Transverse colon (tissue), 4 donors: ENCODE measurements around the gene PLXNA2. TPM values are rescaled to one million over a fixed set of nuclear protein-coding genes. Genes with fewer than 3 reads are reported as not detected.

ENCODE experiments used
- DNase-seq: peaks from one replicate; pipeline ENCODE4 v3.0.0-alpha.2; 2019
- H3K27ac ChIP-seq, 4 donors: fragments of 200-600 bp; sonication (generic); 2 replicates each; pipeline ENCODE4 v1.5.1; 2016 to 2018; ENCODE audit warnings: inconsistent platforms in 4 of 4
- H3K27me3 ChIP-seq: fragments of 200-600 bp; sonication (generic); 2 replicates; pipeline ENCODE4 v1.5.1; 2017; ENCODE audit warnings: inconsistent platforms
- H3K36me3 ChIP-seq, 4 donors: fragments of 200-600 bp; sonication (generic); 2 replicates each; pipeline ENCODE4 v1.5.1; 2017 to 2019; ENCODE audit warnings: inconsistent platforms in 4 of 4
- H3K4me1 ChIP-seq, 4 donors: fragments of 200-600 bp; sonication (generic); 2 replicates each; pipeline ENCODE4 v1.5.1; 2017 to 2020; ENCODE audit warnings: inconsistent platforms in 4 of 4
- H3K4me3 ChIP-seq, 4 donors: fragments of 200-600 bp; sonication (generic); 1 replicate in 1 of 4; 2 replicates in 3 of 4; pipeline versions ENCODE4 v1.5.1 to v1.6.1; 2017 to 2019; ENCODE audit warnings: inconsistent platforms in 4 of 4
- H3K9me3 ChIP-seq, 2 donors: fragments of 200-600 bp; sonication (generic); 2 replicates each; pipeline ENCODE4 v1.5.1; 2017 to 2019; ENCODE audit warnings: inconsistent platforms in 2 of 2
- EP300 ChIP-seq: sonication (generic); formaldehyde crosslinking; IDR thresholded peaks from one replicate; pipeline ENCODE4 v1.6.1; 2017; ENCODE audit warnings: antibody characterized with exemption, low read depth
- POLR2A ChIP-seq: fragments of 450-650 bp; IDR thresholded peaks from one replicate; pipeline ENCODE4 v1.6.1; 2016; ENCODE audit warnings: antibody characterized with exemption, mild to moderate bottlenecking, moderate library complexity
- POLR2AphosphoS5 ChIP-seq, 3 donors: sonication (generic); formaldehyde crosslinking; IDR thresholded peaks; one replicate each; pipeline ENCODE4 v1.6.1; 2016; ENCODE audit warnings: antibody characterized with exemption in 3 of 3
- WGBS, 2 donors: methylation state at CpG; one replicate each; pipeline ENCODE4 v1.1.5; 2018; ENCODE audit warnings: low coverage in 1 of 2; 5-methylcytosine and 5-hydroxymethylcytosine counted together
- in situ Hi-C, 4 donors: fragments of 200-750 bp; cut with MboI; loops; one replicate each; pipeline versions ENCODE4 v1.15.0 to v1.15.1; 2017; ENCODE audit warnings: low sequenced_read_pairs in 3 of 4, low pct_ligation_motif_present in 1 of 4, low pct_unique_long_range_greater_than_20kb in 1 of 4
- intact Hi-C: fragments of 100-400 bp; cut with DNase I; formaldehyde crosslinking; loops from one replicate; pipeline ENCODE4 v1.15.1; 2023; ENCODE audit warnings: low total_unique reads
- total RNA-seq, 4 donors: library from RNA; depleted of rRNA; stranded (reverse); fragments of >200 nt; gene quantifications; one replicate each; pipeline ENCODE4 v1.1.0, GENCODE V29; 2016
- TF ChIP-seq, protein P1 (sequence below), 5 experiments: fragments of 200-600 bp in 3 of 5; fragments of 450-650 bp in 2 of 5; sonication (generic) in 3 of 5; IDR thresholded peaks; 1 replicate in 2 of 5; 2 replicates in 3 of 5; pipeline ENCODE4 v1.5.1; 2016 to 2017; ENCODE audit warnings: antibody characterized with exemption in 5 of 5, inconsistent platforms in 3 of 5, mild to moderate bottlenecking in 2 of 5, moderate library complexity in 1 of 5

Gene PLXNA2
- total RNA-seq, 4 donors from 2014 or later: 77.4 to 140 (median 85.5) TPM

DNA sequence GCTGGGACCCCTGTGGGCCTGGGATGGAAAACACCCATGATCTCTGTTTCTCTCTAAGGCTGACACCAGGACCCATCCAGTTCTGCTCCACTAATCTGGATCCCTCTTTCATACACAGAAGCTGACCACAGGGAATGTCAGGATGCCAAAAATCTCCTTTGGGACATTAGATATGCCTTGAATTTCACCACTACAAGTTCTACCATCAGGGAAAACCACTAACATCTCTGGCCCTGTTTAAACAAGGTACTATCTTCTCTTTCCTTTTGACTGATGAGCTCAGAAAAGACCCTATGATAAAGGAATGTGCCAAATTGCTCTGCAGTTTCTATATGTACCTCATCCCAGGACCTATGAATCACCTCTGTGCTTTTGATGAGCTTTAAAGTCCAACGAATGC lies 10.2 kb upstream of the PLXNA2 start:
- no peaks in the 10 kb centered on the region for H3K36me3 ChIP-seq
- TF ChIP-seq POLR2A (no peak), POLR2AphosphoS5 (IDR thresholded peaks at IDR 0.05) (no peak), EP300 (no peak)
- TF ChIP-seq, protein P1, sequence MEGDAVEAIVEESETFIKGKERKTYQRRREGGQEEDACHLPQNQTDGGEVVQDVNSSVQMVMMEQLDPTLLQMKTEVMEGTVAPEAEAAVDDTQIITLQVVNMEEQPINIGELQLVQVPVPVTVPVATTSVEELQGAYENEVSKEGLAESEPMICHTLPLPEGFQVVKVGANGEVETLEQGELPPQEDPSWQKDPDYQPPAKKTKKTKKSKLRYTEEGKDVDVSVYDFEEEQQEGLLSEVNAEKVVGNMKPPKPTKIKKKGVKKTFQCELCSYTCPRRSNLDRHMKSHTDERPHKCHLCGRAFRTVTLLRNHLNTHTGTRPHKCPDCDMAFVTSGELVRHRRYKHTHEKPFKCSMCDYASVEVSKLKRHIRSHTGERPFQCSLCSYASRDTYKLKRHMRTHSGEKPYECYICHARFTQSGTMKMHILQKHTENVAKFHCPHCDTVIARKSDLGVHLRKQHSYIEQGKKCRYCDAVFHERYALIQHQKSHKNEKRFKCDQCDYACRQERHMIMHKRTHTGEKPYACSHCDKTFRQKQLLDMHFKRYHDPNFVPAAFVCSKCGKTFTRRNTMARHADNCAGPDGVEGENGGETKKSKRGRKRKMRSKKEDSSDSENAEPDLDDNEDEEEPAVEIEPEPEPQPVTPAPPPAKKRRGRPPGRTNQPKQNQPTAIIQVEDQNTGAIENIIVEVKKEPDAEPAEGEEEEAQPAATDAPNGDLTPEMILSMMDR (IDR thresholded peaks at IDR 0.05): no peak
- WGBS, 2 donors: 81% methylated on average over 1 of the region's 1 CpG; no CpG with 5 or more reads in 1 of the 2 donors
- DNase-seq: no peak
- H3K9me3 ChIP-seq: no peaks in the 10 kb centered on the region
- peaks cover 0 to 3% (median 0%) of the 10 kb centered on the region in 4 donors for H3K4me1 ChIP-seq
- no peak overlapping the region for H3K4me3 ChIP-seq
- peaks cover 16% of the 10 kb centered on the region for H3K27me3 ChIP-seq
- intact Hi-C loops (no loop called here), in situ Hi-C loops (loop anchor here in 1 of 4 donors (10.0 kb wide), 1 partner anchor 240 kb away; no protein-coding TSS in a partner anchor)
- H3K27ac ChIP-seq: no peak overlapping the region

DNA sequence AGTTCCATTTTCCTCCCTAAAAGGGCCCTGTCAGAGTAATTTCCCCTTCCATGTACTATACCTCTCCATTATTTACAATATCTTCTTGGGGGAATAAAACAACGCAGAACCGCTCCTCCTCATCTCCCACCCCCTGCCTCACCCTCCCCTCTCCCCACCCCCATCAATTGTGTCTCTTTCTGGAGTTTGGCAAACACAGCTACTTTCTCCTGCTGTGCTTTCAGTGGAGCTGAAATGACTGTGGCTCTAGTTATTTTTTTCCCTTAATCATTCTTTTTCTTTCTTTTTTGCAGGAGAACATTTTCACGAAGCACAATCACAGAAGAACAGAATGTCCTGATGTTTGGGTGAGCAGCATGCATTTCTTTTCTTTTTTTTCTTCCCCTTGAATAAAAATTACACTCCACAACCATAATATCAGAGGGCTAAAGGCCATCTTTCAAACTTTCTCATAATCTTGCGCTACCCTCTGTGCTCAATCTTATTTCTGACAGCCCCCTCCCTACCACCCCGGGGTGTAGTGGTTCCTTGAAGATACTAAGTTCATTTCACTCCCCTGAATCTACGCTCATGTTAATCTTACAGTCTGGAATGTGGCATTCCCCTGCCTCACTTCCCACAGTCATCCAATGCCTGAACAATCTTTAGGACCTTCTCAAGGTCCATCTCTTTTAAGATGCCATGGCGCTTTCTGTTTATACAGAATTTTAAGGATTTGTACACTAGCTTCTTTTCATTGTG lies 8.8 kb upstream of the PLXNA2 start:
- WGBS, 2 donors: 78 to 81% methylated on average over 7 of the region's 7 CpGs
- Histone ChIP-seq H3K4me3 (no peak overlapping the region), H3K27me3 (peaks cover 16% of the 10 kb centered on the region), H3K27ac (no peak overlapping the region), H3K9me3 (no peaks in the 10 kb centered on the region), H3K4me1 (peaks cover 0 to 3% (median 0%) of the 10 kb centered on the region in 4 donors), H3K36me3 (no peaks in the 10 kb centered on the region)
- TF ChIP-seq EP300 (no peak), POLR2AphosphoS5 (IDR thresholded peaks at IDR 0.05) (no peak), POLR2A (no peak)
- TF ChIP-seq, protein P1 (IDR thresholded peaks at IDR 0.05): no peak
- in situ Hi-C loops: loop anchor here in 1 of 4 donors (10.0 kb wide), 1 partner anchor 238 kb away; no protein-coding TSS in a partner anchor
- DNase-seq: no peak
- intact Hi-C loops: no loop called here

DNA sequence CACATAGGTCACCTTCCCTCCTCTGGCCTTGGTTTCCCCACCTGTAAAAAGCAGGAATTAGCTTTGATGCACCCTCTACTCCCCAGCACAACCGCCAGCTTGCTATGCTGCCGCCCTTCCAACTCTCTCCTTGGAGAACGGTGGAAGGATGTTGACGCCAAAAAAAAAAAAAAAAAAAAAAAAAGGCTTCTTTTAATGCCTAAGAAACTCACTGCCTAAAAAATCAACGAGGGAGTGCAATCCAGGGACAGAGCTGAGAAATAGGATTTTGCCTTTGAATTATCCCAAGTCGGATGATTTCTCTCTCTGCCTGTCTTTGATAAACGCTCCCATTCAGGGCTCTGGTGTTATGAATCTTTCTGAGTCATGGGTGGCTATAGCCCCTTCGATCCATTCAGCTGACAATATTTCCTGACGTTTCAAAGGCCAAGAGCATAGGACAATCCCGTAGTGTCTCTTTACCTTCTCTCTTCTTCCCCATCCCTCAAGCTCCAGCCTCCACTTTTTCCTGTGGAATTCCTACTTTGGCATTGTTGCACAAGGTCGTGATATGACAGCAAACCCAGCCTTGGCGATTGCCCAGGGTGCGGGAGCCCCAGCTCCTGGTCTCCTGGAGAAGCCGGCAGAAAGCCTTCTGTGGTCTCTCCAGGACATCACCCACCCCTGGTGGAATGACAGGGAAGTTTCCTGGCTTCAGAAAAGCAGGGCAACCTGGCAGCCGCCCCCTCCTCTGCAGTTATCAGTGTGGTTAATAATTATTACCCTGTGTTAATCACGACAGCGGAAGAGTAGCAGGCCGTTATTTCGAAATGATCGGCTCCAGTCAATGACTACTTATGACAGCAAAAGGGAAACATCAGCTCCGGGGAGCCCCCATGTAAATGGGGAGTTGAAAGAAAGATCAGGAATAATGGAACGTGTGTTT lies 8.0 kb upstream of the PLXNA2 start:
- peaks cover 16% of the 10 kb centered on the region for H3K27me3 ChIP-seq
- H3K4me1 ChIP-seq: peaks cover 0 to 3% (median 0%) of the 10 kb centered on the region in 4 donors
- H3K27ac ChIP-seq: no peak overlapping the region
- no peaks in the 10 kb centered on the region for H3K9me3 ChIP-seq
- DNase-seq: no peak
- TF ChIP-seq POLR2AphosphoS5 (IDR thresholded peaks at IDR 0.05): no peak
- TF ChIP-seq, protein P1 (IDR thresholded peaks at IDR 0.05): peak in 3 of 5 experiments; percentile 35 to 37 (median 35)
- 40 to 76% methylated on average over 17 to 22 of the region's 22 CpGs for WGBS, 2 donors
- in situ Hi-C loops (loop anchor here in 1 of 4 donors (10.0 kb wide), 1 partner anchor 237 kb away; no protein-coding TSS in a partner anchor), intact Hi-C loops (no loop called here)
- H3K4me3 ChIP-seq: no peak overlapping the region
- H3K36me3 ChIP-seq: no peaks in the 10 kb centered on the region

DNA sequence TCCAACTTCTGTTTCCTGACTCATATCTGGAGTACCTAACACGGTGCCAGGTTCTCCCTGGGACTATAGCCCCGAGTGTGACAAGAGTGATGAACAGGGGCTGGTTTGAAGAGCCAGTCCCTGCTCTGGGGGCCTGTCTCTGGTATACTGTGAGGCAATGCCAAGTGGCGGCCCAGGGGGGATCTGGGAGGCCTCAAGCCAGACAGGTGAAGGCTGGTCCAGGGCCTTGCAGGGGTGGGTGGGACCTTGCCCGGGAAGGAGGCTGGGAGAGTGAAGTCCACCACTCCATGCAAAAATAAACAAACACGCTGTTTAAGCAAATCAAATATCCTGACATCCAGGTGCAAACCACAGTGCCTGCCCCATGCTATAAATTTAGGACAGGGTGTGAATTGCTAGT lies 6.8 kb upstream of the PLXNA2 start:
- Histone ChIP-seq H3K9me3 (no peaks in the 10 kb centered on the region), H3K27ac (no peak overlapping the region), H3K36me3 (no peaks in the 10 kb centered on the region), H3K4me3 (no peak overlapping the region), H3K4me1 (peaks cover 0 to 3% (median 0%) of the 10 kb centered on the region in 4 donors), H3K27me3 (peaks cover 16% of the 10 kb centered on the region)
- TF ChIP-seq POLR2AphosphoS5 (IDR thresholded peaks at IDR 0.05): no peak
- no peak for TF ChIP-seq EP300
- TF ChIP-seq, protein P1 (IDR thresholded peaks at IDR 0.05): no peak
- no peak for TF ChIP-seq POLR2A
- in situ Hi-C loops: loop anchor here in 1 of 4 donors (10.0 kb wide), 1 partner anchor 236 kb away; no protein-coding TSS in a partner anchor
- DNase-seq: no peak
- WGBS, 2 donors: 30 to 54% methylated on average over 2 to 4 of the region's 5 CpGs
- intact Hi-C loops: no loop called here
